ENCODE data around the gene PRR23B. TPM values are rescaled to one million over a fixed set of nuclear protein-coding genes. Genes with fewer than 3 reads are reported as not detected.

The PRR23B gene
- total RNA-seq, 1 experiment from 2014 or later, result not detected

GRCh38 chr3:138995706-138996105, 25.0 kb downstream of the PRR23B start:
- peaks cover 41% of the 10 kb centered on the region for H3K27me3 Mint-ChIP-seq (ENCODE audit: low read depth)

More at GRCh38 chr3:138995706-138996105, 25.0 kb downstream of the PRR23B start:
- DNase-seq, result no peak
- no peak for TF ChIP-seq CTCF (conservative IDR thresholded peaks at IDR 0.05)
- Histone ChIP-seq H3K4ac (ENCODE audit: low read depth, low read length) (no peak overlapping the region), H2AFZ (ENCODE audit: low read length) (no peak overlapping the region), H3K79me1 (ENCODE audit: insufficient read depth, low read depth, low read length, poor library complexity, severe bottlenecking) (no peaks in the 10 kb centered on the region), H2AK5ac (ENCODE audit: insufficient read length, low read length) (no peak overlapping the region), H2BK120ac (ENCODE audit: low read depth, low read length, poor library complexity, severe bottlenecking) (no peak overlapping the region), H3K27ac (ENCODE audit: insufficient read length, low read depth, low read length) (no peak overlapping the region), H3K9ac (ENCODE audit: extremely low read depth, insufficient read length, low read length) (no peak overlapping the region), H3T11ph (ENCODE audit: low read length) (no peak overlapping the region), H3K14ac (ENCODE audit: insufficient read depth, low read length) (no peak overlapping the region), H3K9me3 (ENCODE audit: control insufficient read depth, low read depth, low read length) (no peaks in the 10 kb centered on the region), H4K8ac (replicated peaks; ENCODE audit: insufficient read length, low read depth, low read length) (no peak overlapping the region), H3K18ac (ENCODE audit: insufficient read length, low read depth, low read length) (no peak overlapping the region), H3K27me3 (ENCODE audit: insufficient read depth, low read length) (no peaks in the 10 kb centered on the region), H3K4me1 (ENCODE audit: insufficient read depth, low read length) (no peaks in the 10 kb centered on the region), H2BK20ac (ENCODE audit: low read depth, low read length, poor library complexity, severe bottlenecking) (no peak overlapping the region), H3K56ac (ENCODE audit: insufficient read length, low read depth, low read length) (no peak overlapping the region), H2BK5ac (ENCODE audit: insufficient read length, low read length) (no peak overlapping the region), H3K4me2 (ENCODE audit: insufficient read depth, insufficient read length, low read length) (no peak overlapping the region), H4K20me1 (ENCODE audit: control insufficient read depth, insufficient read depth, insufficient read length) (no peaks in the 10 kb centered on the region), H3K23me2 (ENCODE audit: insufficient read length, low read depth, low read length, poor library complexity, severe bottlenecking) (no peaks in the 10 kb centered on the region), H2BK15ac (ENCODE audit: low read depth, low read length) (no peak overlapping the region), H3K79me2 (ENCODE audit: insufficient read depth, low read length) (no peaks in the 10 kb centered on the region), H4K91ac (ENCODE audit: insufficient read length, low read depth, low read length) (no peak overlapping the region), H3K23ac (ENCODE audit: insufficient read length, low read depth, low read length) (no peak overlapping the region), H4K5ac (ENCODE audit: insufficient read length, low read depth, low read length) (no peak overlapping the region), H2BK12ac (ENCODE audit: insufficient read length, low read depth, low read length) (no peak overlapping the region)
- no peak overlapping the region for H3K4me3 Mint-ChIP-seq
- H3K9me3 Mint-ChIP-seq, result peaks cover 3 to 7% of the 10 kb centered on the region in 2 experiments; a peak in 4 of 5 replicates
- no peaks in the 10 kb centered on the region for H3K4me1 Mint-ChIP-seq
- H3K27ac Mint-ChIP-seq, result no peak overlapping the region
- no CpG with 5 or more reads among the region's 1 CpG for WGBS (ENCODE audit: extremely low coverage, insufficient read length, low lambda C conversion rate)
- H3K36me3 Mint-ChIP-seq (ENCODE audit: insufficient read depth in 1 of 3, low read depth in 3 of 3), result no peaks in the 10 kb centered on the region

Data from H9 (cell line).